ENCODE results near the gene SDK1. TPM values are rescaled to one million over a fixed set of nuclear protein-coding genes. Genes with fewer than 3 reads are reported as not detected.

Gene SDK1
- total and polyA plus RNA-seq, 12 donors = 1.0 to 5.3 (median 3.2) TPM

DNA sequence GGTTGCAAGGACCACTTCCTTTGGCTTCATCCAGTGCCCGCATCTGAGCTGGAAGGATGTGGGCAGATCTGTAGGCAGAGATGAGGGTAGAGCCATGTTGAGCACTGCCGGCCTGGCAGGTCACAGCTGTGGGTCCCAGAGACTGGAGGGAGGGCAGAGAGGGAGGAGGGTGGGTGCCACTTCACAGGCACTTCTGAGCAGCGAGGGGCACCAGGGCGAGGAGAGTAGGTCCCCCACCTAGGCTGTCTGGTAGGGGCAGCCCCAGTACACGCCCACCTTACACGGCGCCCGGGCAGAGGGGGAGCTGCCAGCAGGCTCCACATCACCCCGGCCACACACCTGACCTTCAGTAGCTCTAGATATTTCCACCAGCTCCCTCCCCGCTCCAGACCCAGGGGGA lies 908.1 kb downstream of the SDK1 start:
- intact Hi-C loops (cut with DNase I) = loop anchor here in 1 of 10 donors (10.0 kb wide), 1 partner anchor 1314 kb away; no protein-coding TSS in a partner anchor
- Histone ChIP-seq H3K4me3 (no peak overlapping the region), H3K27me3 (peaks cover 0 to 3% (median 0%) of the 10 kb centered on the region in 7 donors), H3K4me1 (no peaks in the 10 kb centered on the region), H3K27ac (no peak overlapping the region), H3K36me3 (no peaks in the 10 kb centered on the region), H3K9me3 (no peaks in the 10 kb centered on the region)
- ATAC-seq = no peak
- TF ChIP-seq CTCF (IDR thresholded peaks at IDR 0.05) = no peak
- 81 to 83% methylated on average over 10 of the region's 10 CpGs for WGBS, 2 donors
- no peak for DNase-seq

DNA sequence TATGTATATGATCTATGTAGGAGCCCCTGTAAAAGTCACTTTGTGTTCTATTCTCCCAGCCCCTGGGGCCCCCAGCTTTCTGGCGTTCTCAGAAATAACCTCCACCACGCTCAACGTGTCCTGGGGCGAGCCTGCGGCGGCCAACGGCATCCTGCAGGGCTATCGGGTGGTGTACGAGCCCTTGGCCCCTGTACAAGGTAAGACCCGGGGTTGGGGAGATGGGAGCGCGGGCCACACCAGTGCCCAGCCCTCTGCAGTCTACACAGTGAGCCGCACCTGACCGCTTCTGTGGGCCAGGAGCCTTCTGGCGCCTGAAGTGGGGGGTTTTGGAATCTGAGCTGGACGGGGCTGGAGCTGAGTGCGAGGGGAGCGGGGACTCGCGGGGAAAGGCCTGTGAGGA lies 908.9 kb downstream of the SDK1 start:
- Histone ChIP-seq H3K4me1 (no peaks in the 10 kb centered on the region), H3K27ac (no peak overlapping the region), H3K27me3 (peaks cover 0 to 1% (median 0%) of the 10 kb centered on the region in 7 donors), H3K4me3 (no peak overlapping the region), H3K36me3 (no peaks in the 10 kb centered on the region), H3K9me3 (no peaks in the 10 kb centered on the region)
- ATAC-seq (no peak), DNase-seq (no peak)
- intact Hi-C loops (cut with DNase I) = loop anchor here in 1 of 10 donors (10.0 kb wide), 1 partner anchor 1315 kb away; no protein-coding TSS in a partner anchor
- WGBS, 2 donors = 89 to 93% methylated on average over 20 of the region's 20 CpGs
- TF ChIP-seq CTCF (IDR thresholded peaks at IDR 0.05) = no peak

DNA sequence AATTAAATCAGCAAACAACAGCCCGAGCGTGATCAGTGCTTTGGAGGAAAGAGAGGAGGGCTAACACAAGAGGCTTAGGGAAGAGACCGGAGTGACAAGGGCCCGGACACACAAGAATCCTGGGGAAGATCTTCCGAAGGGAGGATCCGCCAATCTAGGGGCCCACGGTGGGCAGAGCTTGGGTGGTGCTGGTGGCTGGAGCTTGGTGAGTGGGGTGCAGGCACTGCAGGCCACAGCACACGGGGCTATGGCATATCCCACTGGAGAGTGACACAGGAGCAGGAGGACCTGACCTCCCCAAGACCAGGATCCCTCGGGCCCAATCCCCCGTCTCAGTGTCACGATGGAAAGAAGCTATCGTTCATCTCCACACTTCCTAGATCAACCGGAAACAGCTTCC lies 909.8 kb downstream of the SDK1 start:
- Histone ChIP-seq H3K4me1 (no peaks in the 10 kb centered on the region), H3K36me3 (no peaks in the 10 kb centered on the region), H3K27ac (no peak overlapping the region), H3K27me3 (no peaks in the 10 kb centered on the region), H3K4me3 (no peak overlapping the region), H3K9me3 (no peaks in the 10 kb centered on the region)
- 84 to 90% methylated on average over 13 of the region's 13 CpGs for WGBS, 2 donors
- intact Hi-C loops (cut with DNase I) = no loop called here
- no peak for TF ChIP-seq CTCF (IDR thresholded peaks at IDR 0.05)
- ATAC-seq = no peak
- DNase-seq = no peak

GRCh38 chr7:4211261-4211660 lies 910.2 kb downstream of the SDK1 start:
- no peak for ATAC-seq
- no peak for TF ChIP-seq CTCF (IDR thresholded peaks at IDR 0.05)
- WGBS, 2 donors = 87 to 88% methylated on average over 11 of the region's 11 CpGs

More at GRCh38 chr7:4211261-4211660, 910.2 kb downstream of the SDK1 start:
- no peaks in the 10 kb centered on the region for H3K27me3 ChIP-seq
- no peak overlapping the region for H3K27ac ChIP-seq
- H3K36me3 ChIP-seq = no peaks in the 10 kb centered on the region
- intact Hi-C loops (cut with DNase I) = no loop called here
- no peaks in the 10 kb centered on the region for H3K4me1 ChIP-seq
- no peaks in the 10 kb centered on the region for H3K9me3 ChIP-seq
- no peak for DNase-seq
- no peak overlapping the region for H3K4me3 ChIP-seq

Data from heart right ventricle (tissue), 16 donors.